AG08395 (cell line): ENCODE data around the gene EIF2S2.

Source experiments
- DNase-seq: peaks from one replicate; pipeline ENCODE4 v3.0.0; 2012; ENCODE audit warnings: mixed read lengths, low spot score

Gene EIF2S2

GRCh38 chr20:34088305-34089174, 23.5 kb downstream of the EIF2S2 start:
- DNase-seq = no peak

- DNase-seq = no peak
Measured at GRCh38 chr20:34085544-34086040, 26.5 kb downstream of the EIF2S2 start.

- DNase-seq = no peak
Measured at GRCh38 chr20:34084227-34084923, 27.7 kb downstream of the EIF2S2 start.

GRCh38 chr20:34083781-34084180, 28.3 kb downstream of the EIF2S2 start:
- no peak for DNase-seq

- DNase-seq = peak; percentile 92
Measured at GRCh38 chr20:34083137-34083536, 28.9 kb downstream of the EIF2S2 start.

GRCh38 chr20:34082232-34082887, 29.7 kb downstream of the EIF2S2 start:
- DNase-seq = no peak

- DNase-seq = no peak
Measured at GRCh38 chr20:34079818-34080217, 32.2 kb downstream of the EIF2S2 start.

- no peak for DNase-seq
Measured at GRCh38 chr20:34078540-34078939, 33.5 kb downstream of the EIF2S2 start.

- DNase-seq = no peak
Measured at GRCh38 chr20:34076952-34077351, 35.1 kb downstream of the EIF2S2 start.

- no peak for DNase-seq
Measured at GRCh38 chr20:34075647-34076046, 36.4 kb downstream of the EIF2S2 start.

GRCh38 chr20:34074101-34074760, 37.8 kb downstream of the EIF2S2 start:
- DNase-seq = peak; percentile 37

GRCh38 chr20:34072778-34073177, 39.3 kb downstream of the EIF2S2 start:
- no peak for DNase-seq

- DNase-seq = no peak
Measured at GRCh38 chr20:34072076-34072475, 40.0 kb downstream of the EIF2S2 start.

- no peak for DNase-seq
Measured at GRCh38 chr20:34070859-34071258, 41.2 kb downstream of the EIF2S2 start.

GRCh38 chr20:34070079-34070439, 42.0 kb downstream of the EIF2S2 start:
- DNase-seq = no peak

GRCh38 chr20:34069341-34070078, 42.5 kb downstream of the EIF2S2 start:
- DNase-seq = peak; percentile 78

GRCh38 chr20:34068001-34068400, 44.0 kb downstream of the EIF2S2 start:
- no peak for DNase-seq

GRCh38 chr20:34066476-34067090, 45.5 kb downstream of the EIF2S2 start:
- no peak for DNase-seq

GRCh38 chr20:34065260-34065659, 46.8 kb downstream of the EIF2S2 start:
- peak; percentile 65 for DNase-seq

- no peak for DNase-seq
Measured at GRCh38 chr20:34064286-34064685, 47.8 kb downstream of the EIF2S2 start.
